GM12875 (cell line): ENCODE data around the gene UQCR10.

ENCODE experiments used
- H3K4me3 ChIP-seq: one replicate; pipeline ENCODE4 v1.5.1; 2011; ENCODE audit warnings: low read depth, low read length, control low read depth
- CTCF ChIP-seq: IDR thresholded peaks from 2 replicates; pipeline ENCODE4 v1.5.1; 2011; ENCODE audit warnings: low read depth, mild to moderate bottlenecking, control low read depth, inconsistent platforms, low read length, moderate library complexity, borderline replicate concordance; ENCODE audit not compliant: insufficient read depth

Gene UQCR10

GRCh38 chr22:29810216-29810615 is 43.0 kb downstream of the UQCR10 start:
- H3K4me3 ChIP-seq = no peak overlapping the region
- TF ChIP-seq CTCF = no peak

DNA sequence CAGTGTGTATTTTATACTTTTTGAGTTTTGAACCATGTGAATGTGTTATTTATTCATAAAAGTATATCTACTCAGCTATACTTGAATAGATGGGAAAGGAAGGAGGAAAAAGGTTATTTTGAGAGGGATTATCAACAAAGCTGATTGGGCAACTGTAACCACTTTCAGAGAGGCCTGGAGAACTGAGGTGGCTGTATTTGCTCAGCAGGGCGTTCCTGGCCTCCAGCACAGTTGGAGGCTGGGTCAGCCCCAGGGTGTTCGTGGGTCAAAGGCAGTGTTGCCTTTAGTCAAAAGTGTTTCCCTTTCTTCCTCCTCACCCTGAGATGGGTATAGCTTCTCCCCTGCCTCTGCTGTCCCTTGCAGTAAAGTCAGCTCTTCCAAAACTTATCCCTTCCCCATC is 44.2 kb downstream of the UQCR10 start:
- no peak overlapping the region for H3K4me3 ChIP-seq
- TF ChIP-seq CTCF = no peak

DNA sequence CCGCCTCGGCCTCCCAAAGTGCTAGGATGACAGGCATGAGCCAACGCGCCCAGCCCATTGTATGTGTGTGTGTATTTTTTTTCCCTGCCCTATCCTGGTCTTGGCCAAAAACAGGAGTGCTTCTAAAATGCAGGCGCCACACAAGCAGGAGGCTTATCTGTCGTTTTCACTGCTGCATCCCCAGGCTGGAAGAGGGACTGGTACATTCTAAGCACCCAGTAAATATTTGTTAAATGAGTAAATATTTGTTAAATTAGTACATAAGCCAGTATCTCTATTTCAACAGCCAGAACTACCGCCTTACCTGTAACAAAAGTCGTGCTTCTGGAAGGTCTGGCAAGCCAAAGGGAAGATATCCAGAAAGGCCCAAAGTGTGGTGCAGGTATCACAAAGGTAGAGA is 46.0 kb downstream of the UQCR10 start:
- TF ChIP-seq CTCF = no peak
- no peak overlapping the region for H3K4me3 ChIP-seq

- no peak overlapping the region for H3K4me3 ChIP-seq
- no peak for TF ChIP-seq CTCF
Measured at GRCh38 chr22:29813563-29813962, 46.4 kb downstream of the UQCR10 start.

DNA sequence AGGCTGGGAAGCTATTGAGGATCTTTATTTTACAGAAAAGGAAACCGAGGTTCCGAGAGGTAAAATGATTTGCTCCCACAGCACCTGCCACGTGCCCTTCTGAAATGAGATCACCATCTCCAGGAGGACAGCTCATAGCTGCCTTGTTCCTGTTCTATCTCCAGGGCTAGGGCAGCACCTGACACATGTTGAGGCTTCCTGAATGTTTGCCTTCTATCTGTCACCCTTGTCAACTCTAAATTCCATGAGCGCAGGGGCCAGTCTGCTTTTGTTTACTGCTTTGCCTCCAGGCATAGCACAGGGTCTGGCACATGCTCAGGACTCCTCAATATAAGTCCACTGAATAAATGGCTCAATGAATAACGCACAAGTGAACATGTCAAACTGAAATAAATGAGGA is 46.8 kb downstream of the UQCR10 start:
- H3K4me3 ChIP-seq = no peak overlapping the region
- TF ChIP-seq CTCF = no peak

DNA sequence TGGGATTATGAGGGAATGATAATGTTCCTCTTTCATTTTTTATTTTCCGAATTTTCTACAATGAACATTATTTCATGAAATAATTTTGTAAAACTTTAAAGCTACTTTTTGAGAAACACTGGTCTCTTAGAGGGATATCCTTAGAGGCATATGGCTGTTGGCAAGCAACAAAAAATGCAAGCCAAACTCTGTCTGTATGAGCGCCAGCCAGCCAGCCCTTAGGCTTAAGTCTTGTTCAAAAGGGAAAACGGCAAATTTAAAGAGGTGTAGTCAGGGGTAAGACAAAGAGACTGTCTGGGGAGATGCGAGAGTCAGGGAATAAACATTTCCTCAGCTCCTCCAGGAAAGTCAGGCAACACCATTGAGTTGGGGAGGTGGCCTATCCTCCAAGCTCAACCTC is 48.4 kb downstream of the UQCR10 start:
- H3K4me3 ChIP-seq = no peak overlapping the region
- no peak for TF ChIP-seq CTCF

DNA sequence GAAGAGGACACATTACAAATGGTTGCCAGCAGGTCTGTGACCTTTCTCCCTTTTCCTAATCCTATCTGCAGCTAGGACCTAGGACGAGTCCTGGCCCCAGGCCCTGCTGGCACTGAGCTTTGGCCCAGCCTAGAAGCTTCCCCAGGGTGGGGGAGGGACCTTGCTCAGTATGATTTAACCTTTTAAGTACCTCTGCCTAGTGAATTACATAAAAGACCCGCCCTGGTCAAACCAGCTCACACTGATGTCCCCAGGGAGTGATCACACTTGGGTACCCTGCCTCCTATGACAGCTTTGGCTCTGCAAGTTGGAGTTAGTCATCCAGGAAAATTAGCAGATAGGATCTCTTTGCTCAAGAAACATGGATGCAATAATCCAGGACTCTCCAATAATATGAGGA is 49.0 kb downstream of the UQCR10 start:
- H3K4me3 ChIP-seq = no peak overlapping the region
- no peak for TF ChIP-seq CTCF

- H3K4me3 ChIP-seq = no peak overlapping the region
- no peak for TF ChIP-seq CTCF
Measured at GRCh38 chr22:29816539-29816938, 49.4 kb downstream of the UQCR10 start.
